ENCODE measurements around the gene CST9. TPM values are rescaled to one million over a fixed set of nuclear protein-coding genes. Genes with fewer than 3 reads are reported as not detected.
A peak's percentile ranks its signal among the peaks of the same experiment; 100 is the strongest.

Gene CST9
- total RNA-seq, 1 experiment from 2014 or later = not detected

DNA sequence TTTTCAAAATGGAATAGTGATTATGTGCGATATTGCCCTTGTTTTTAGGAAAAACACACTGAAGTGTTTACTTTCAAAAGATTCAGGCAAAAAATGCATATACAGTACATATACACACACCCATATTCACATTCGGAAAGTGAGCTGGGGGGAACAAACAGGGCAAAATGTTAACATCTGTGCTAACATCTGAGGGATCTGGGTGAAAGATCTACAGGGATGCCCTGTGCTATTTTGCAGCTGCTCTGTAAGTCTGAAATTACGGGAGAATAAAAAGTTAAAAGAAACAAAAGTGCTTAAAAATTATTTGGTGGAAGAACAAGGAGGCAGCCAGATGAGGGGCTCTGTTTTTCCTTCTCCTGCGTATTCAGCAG, 31.2 kb upstream of the CST9 start:
- Histone ChIP-seq H3K14ac (ENCODE audit: insufficient read depth, low read length) (no peak overlapping the region), H4K20me1 (ENCODE audit: control insufficient read depth, insufficient read depth, insufficient read length) (no peaks in the 10 kb centered on the region), H3K79me2 (ENCODE audit: insufficient read depth, low read length) (no peaks in the 10 kb centered on the region), H3K27me3 (ENCODE audit: insufficient read depth, low read length) (no peaks in the 10 kb centered on the region), H2BK120ac (ENCODE audit: low read depth, low read length, poor library complexity, severe bottlenecking) (no peak overlapping the region), H2BK20ac (ENCODE audit: low read depth, low read length, poor library complexity, severe bottlenecking) (no peak overlapping the region), H3K9ac (ENCODE audit: extremely low read depth, insufficient read length, low read length) (no peak overlapping the region), H4K8ac (replicated peaks; ENCODE audit: insufficient read length, low read depth, low read length) (no peak overlapping the region), H4K91ac (ENCODE audit: insufficient read length, low read depth, low read length) (no peak overlapping the region), H4K5ac (ENCODE audit: insufficient read length, low read depth, low read length) (no peak overlapping the region), H3K4me2 (ENCODE audit: insufficient read depth, insufficient read length, low read length) (peak overlapping the region; percentile 63), H3K23ac (ENCODE audit: insufficient read length, low read depth, low read length) (no peak overlapping the region), H3K56ac (ENCODE audit: insufficient read length, low read depth, low read length) (no peak overlapping the region), H3K79me1 (ENCODE audit: insufficient read depth, low read depth, low read length, poor library complexity, severe bottlenecking) (no peaks in the 10 kb centered on the region), H3K27ac (ENCODE audit: insufficient read length, low read depth, low read length) (no peak overlapping the region), H2AK5ac (ENCODE audit: insufficient read length, low read length) (no peak overlapping the region), H2BK12ac (ENCODE audit: insufficient read length, low read depth, low read length) (no peak overlapping the region), H3K18ac (ENCODE audit: insufficient read length, low read depth, low read length) (no peak overlapping the region), H2BK5ac (ENCODE audit: insufficient read length, low read length) (no peak overlapping the region), H3K9me3 (ENCODE audit: control insufficient read depth, low read depth, low read length) (no peaks in the 10 kb centered on the region), H2AFZ (ENCODE audit: low read length) (no peak overlapping the region), H3K4ac (ENCODE audit: low read depth, low read length) (no peak overlapping the region), H3K23me2 (ENCODE audit: insufficient read length, low read depth, low read length, poor library complexity, severe bottlenecking) (peaks cover 6% of the 10 kb centered on the region), H2BK15ac (ENCODE audit: low read depth, low read length) (no peak overlapping the region), H3K4me1 (ENCODE audit: insufficient read depth, low read length) (peaks cover 6% of the 10 kb centered on the region; the same call in 1 of the 2 replicates), H3T11ph (ENCODE audit: low read length) (no peak overlapping the region)
- Mint-ChIP-seq H3K27ac (no peak overlapping the region), H3K4me3 (peak overlapping the region; percentile 81 to 84), H3K27me3 (ENCODE audit: low read depth) (peaks cover 14% of the 10 kb centered on the region), H3K36me3 (ENCODE audit: insufficient read depth in 1 of 3, low read depth in 3 of 3) (peaks cover 0 to 12% (median 2%) of the 10 kb centered on the region in 3 experiments; a peak in 5 of 7 replicates), H3K4me1 (peaks cover 20 to 30% of the 10 kb centered on the region in 2 experiments), H3K9me3 (no peaks in the 10 kb centered on the region; a peak in 1 of 5 replicates)
- TF ChIP-seq, protein P1, sequence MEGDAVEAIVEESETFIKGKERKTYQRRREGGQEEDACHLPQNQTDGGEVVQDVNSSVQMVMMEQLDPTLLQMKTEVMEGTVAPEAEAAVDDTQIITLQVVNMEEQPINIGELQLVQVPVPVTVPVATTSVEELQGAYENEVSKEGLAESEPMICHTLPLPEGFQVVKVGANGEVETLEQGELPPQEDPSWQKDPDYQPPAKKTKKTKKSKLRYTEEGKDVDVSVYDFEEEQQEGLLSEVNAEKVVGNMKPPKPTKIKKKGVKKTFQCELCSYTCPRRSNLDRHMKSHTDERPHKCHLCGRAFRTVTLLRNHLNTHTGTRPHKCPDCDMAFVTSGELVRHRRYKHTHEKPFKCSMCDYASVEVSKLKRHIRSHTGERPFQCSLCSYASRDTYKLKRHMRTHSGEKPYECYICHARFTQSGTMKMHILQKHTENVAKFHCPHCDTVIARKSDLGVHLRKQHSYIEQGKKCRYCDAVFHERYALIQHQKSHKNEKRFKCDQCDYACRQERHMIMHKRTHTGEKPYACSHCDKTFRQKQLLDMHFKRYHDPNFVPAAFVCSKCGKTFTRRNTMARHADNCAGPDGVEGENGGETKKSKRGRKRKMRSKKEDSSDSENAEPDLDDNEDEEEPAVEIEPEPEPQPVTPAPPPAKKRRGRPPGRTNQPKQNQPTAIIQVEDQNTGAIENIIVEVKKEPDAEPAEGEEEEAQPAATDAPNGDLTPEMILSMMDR (conservative IDR thresholded peaks at IDR 0.05) = no peak
- WGBS (ENCODE audit: extremely low coverage, insufficient read length, low lambda C conversion rate) = no CpG with 5 or more reads among the region's 4 CpGs
- DNase-seq = no peak
